Kidney tubule cell (primary cell): ENCODE measurements around the gene HTR4.

Experiments used
- DNase-seq: peaks from one replicate; pipeline ENCODE4 v3.0.0-alpha.2; 2018; ENCODE audit warnings: low spot score

HTR4 gene

DNA sequence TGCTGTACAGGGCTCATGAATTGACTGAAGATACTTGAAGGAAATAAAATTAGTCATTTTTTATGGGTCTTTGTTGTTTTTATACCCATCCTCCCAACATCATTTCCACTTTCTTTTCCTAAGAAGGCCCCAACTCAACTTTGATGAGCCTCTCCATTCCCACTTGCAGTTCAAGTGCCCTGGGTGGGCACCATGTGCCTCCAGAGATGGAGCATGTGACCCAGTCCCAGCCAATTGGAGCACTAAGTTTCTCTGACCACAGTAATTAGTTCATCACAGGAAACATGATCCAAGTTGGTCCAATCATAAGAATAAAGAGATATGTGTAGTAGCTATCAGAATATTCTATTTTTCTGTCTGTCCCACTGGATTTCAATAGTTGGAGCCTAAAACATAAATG is 46.9 kb downstream of the HTR4 start:
- DNase-seq = no peak

DNA sequence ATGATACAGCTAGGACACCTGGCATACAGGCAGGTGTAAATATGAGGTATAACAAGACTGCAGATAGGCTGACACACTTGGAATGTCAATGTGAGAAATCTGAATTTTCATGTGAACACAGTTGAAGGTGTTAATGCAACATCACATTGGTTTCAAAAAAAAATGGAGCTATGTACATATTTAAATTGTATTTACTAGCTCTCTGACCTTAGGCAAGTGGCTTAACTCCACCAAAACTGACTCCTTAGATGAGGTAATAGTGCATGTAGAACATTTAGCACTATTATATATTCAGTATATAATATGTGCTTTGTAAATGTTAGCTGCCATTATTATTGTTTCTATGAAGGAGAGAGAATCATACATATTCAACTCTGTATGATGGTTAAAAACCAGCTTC is 48.0 kb downstream of the HTR4 start:
- no peak for DNase-seq

DNA sequence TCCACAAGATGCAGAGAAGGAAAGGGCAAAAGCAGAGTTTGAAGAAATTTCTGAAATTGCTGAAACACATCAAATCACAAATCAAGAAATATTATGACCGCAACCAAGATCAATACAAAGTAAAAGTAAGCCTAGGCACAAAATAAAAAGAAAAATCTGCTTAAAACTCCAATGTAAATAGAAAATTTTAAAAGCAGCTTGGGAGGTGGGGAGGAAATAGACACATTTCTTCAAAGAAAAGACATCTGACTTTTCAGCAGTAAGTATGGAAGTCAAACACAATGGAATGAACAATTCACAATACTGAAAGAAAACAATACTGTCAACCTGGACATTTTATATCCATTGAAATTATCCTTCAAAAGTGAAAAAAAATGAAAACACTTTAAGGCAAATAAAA is 55.1 kb downstream of the HTR4 start:
- DNase-seq = no peak

DNA sequence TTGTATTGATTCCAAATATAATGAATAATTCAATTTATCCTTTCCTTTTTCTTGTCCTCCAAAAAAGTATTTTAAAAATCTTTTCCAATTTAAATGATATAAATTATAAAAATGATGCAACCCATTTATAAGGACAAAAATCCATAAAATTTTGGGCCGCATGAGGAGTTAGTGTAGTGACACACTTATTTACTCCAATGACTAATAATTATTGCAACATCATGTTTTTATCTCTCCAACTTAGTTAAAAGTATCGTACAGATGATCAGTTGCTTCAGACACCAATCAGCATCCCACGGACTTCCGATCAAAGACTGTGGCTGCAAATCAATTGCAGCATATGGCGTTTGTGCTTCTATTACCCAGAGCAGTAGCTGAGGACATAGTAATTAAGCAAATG is 58.6 kb downstream of the HTR4 start:
- DNase-seq = no peak

DNA sequence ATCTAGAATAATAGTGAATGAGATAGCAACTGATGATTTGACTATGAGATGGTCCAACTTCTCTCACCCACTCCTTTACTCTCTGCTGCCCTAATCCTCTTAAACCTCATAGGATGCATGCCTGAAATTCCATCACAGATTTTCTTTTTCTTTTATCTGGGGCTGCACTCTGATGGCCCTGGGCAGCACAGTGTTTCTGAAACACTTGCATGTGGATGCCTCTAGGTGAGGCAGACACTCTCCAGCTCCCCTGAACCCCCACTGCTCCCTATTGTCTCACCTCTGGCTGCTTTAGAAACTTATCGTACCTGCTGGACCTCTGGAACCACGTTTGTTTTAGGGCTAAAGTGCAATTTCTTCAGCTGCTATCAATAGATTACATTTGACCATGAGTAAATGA is 67.5 kb downstream of the HTR4 start:
- no peak for DNase-seq

DNA sequence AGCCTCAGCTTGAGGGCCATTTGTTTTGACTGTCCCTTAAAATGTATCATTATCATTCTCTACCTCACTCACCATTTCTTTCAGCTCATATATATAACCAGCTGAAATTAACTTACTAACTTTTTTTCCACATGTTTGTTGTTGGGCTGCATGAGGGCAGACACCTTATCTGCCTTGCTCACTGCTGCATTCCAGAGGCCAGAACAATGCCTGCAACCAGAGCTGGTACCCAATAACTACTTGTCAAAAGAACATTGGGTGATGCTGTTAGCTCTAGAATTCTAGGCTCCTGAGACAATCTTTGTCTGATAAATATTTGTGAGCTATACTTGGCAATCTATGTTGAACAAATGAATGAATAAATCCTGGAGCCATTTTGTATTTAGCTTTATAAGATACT is 68.3 kb downstream of the HTR4 start:
- DNase-seq = no peak

DNA sequence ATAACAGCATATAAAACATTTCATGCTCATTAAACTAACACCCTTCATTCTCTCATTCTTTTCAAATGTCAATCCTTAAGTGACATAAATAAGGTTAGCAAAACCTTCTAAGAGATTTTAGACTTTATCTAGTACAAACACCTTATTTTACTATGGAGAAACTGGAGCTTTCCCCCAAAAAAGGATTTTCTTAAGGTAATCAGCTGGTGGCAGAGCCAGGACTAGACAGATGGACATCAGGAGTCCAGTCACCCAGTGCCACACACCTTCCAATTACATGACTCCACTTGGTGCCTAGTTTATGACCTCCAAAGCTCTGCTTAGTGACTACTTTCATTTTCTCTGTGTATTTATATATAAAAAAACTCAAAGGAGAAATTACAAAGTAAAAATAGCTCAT is 70.2 kb downstream of the HTR4 start:
- no peak for DNase-seq

DNA sequence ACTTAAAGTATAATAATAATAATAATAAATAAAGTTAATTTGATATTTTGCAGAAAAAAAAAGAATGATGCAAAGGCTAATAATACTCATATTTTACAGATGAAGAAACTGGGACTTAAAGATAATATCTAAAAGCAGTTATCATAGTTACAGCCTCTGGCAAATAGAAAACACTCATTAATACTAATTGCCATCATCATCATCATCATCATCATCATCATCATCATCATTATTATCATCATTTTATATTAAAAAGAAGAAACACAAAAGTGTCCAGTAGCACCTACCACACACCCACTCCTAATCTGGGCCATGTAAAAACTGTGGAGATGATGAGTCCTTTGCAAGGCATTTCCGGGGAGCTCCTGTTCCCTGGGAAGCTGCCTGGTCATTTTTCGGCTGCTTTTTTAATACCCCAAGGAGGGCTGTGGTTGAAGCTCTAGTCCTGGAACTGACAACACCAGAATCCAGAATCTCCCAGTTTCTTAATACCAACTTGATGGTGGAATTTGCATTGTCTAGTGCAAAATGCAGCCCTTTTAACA is 70.8 kb downstream of the HTR4 start:
- no peak for DNase-seq

DNA sequence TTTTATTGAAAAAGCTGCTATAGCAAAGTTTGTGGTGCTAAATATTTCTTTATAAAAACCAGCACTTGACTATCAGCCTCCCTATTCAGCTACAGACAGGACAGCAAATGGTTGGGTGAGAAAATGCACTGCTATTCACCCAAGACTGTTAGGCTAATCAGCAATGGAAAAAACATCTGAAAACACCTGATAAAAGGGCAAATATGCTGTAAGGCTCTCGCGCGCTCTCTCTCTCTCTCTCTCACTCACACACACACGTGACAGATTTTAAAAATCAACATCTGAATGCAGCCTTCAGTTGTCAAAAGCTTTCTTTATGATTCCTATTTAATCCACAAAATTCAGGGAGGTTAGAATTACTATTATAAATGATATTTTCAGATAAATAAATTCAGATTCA is 80.2 kb downstream of the HTR4 start:
- no peak for DNase-seq

DNA sequence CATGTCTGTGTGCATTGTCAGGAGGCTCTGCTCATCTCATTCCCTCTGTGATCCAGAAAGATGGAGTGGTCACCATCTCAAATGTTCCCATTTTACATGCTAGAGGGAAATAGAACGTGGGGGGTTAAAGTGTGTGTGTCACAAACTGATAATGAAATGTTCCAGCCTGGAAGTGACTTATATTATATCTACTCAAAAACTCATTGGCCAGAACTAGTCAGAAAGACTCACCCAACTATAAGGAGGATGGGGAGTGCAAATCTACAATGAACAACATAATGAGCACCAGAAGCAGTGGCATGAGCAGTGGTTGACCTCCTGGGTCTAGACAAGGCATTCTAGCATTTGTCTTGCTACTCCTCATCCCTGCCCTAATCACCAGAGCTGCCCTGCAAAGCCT is 81.0 kb downstream of the HTR4 start:
- DNase-seq = no peak

DNA sequence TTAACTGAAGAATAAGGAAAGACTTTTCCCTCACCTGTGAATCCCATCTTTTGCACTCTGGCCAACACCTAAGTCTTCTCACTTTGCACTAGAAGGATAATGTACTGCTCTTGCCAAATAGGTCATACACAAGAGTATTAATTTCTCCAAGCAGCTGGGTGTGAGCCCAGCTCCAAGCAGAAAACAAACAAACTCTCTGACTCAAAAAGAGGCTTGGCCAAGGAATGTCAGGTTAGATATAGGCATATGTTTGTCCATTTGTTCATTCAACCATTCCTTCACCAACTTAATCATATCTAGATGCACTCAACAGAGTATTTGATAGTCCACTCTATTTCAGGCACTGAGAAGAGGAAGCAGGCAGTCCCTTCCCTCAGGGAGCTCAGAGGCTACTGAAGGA is 84.4 kb downstream of the HTR4 start:
- DNase-seq = no peak

DNA sequence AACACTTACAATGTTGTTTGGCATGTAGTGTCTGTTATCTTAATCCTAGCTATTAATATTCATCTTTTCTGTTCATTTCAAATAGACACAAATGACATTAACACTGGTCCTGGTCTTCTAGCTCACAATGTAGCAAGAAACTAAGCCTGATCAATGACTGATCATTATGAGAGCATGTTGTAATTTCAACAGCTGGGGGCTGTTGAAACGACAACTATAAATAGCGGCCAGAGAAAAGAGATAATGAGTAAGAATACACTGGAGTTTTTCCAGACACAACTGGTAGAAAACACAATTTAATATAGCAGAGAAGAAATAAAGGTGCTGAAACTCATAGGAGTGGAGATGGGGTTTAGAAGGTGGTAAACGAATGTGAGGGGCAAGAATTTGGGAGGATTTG is 89.2 kb downstream of the HTR4 start:
- no peak for DNase-seq

DNA sequence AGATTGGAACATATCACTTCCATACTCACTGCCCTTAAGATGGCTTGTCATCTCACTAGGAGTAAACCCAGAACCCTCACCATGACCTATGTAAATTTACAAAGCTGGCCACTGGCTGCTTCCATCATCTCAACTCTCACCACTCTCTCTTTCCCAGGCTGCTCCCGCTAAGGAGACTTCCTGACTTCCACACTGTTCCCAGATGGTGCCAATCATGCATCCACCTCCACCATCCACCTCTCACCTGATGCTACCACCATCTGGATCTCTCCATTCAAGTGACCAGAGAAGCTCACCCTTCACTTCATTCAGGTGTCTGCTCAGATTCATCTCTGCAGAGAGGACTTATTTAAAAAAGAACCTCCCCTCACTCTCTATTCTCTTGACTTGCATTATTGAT is 91.3 kb downstream of the HTR4 start:
- no peak for DNase-seq

DNA sequence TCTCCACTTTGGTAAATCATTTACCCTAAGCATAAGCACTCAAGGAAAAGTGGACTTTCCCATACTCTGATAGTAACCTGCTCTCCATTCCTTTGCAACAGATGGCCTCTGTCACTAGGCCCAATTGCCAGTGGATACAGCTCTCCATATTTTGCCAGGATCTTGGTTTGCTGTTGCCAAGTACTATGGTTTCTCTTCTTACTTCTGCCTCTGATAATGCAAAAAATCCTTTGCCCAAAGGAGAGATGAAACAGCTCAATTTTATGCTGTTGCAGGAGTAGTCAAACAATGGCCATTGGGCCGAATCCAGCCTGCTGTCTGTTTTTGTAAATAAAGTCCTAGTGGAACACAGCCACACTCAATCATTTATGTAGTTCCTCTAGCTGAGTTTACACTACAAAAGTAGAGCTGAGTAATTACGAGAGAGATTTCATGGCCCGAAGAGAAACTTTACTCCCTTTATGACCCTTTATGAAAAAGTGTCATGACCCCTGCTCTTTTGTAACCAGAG is 92.5 kb downstream of the HTR4 start:
- DNase-seq = peak; percentile 9

DNA sequence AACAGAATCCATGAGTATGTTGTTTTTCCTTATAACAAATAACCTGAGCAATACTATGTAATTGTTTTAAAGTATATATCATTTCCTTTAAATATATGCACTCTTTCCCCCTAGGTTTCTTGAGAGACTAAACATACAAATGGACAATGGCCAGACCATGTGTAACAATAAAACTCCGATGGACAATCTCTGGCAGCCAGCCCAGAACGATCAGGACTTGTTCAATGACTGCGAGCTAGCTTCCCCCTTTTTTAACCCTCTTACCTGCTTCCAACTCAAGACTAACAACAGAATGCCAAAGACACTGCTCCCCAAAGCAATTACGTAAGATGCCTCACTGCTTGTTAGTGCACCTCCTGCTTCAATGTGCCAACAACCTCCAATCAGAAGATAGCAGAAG is 94.9 kb downstream of the HTR4 start:
- no peak for DNase-seq

DNA sequence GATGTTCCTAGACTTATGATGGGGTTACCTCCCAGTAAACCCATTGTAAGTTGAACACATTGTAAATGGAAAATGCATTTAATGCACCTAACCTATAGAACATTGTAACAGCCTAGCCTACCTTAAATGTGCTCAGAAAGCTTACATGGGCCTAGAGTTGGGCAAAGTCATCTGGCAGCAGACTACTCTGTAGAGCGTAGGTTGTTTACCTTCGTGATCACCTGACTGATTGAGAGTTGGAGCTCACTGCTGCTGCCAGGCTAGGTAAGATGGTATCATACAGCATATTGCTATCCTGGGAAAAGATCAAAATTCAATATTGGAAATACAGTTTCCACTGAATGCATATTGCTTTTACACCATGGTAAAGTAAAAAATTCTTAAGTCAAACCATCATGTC is 95.4 kb downstream of the HTR4 start:
- no peak for DNase-seq

DNA sequence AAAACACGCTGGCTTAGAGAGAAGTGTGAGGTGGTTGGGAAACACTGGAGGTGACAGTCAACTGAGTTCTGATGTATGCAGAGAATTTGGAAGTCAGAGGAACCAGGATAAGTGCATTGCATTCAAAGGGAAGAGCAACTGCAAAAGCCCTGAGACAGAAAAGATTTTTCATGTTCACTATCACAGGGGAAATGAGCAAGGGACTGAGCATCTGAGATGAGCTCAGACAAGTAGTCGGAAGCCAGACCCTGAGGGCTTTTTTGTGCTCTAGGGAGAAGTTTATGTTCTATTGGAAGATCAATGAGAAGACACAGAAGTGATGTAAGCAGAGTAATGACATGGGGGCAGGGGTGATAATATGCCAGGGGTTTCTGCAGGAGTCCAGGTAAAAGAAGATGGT is 97.5 kb downstream of the HTR4 start:
- DNase-seq = no peak

DNA sequence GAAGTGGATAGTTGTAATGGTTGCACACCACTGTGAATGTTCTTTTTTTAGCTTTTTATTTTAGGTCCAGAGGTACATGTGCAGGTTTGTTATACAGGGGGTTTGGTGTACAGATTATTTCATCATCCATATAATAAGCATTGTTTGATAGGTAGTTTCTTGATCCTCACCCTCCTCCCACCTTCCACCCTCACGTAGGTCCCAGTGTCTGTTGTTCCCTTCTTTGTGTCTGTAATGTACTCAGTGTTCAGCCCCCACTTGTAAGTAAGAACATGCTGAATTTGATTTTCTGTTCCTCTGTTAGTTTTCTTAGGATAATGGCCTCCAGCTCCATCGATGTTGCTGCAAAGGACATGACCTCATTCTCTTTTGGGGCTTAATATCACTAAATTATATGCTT is 99.7 kb downstream of the HTR4 start:
- no peak for DNase-seq

DNA sequence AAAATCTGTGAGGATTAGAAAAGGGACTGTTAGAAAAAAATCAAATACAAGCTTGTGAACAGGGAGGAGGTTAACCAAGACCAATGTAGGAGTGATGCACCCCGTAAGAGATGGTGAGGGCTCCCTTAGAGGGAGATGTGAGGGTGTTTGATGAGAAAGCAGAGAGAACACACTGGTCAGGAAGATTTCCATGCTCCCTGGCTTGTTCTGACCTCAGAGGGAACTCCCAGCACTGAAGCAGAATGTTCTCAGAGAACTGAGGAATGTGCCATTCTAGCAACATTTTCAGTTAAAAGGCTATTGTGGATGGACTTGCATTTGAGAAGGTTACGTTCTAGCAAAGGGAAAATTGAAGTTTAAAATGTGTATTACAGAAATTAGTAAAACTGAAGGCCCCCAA is 110.6 kb downstream of the HTR4 start:
- no peak for DNase-seq

DNA sequence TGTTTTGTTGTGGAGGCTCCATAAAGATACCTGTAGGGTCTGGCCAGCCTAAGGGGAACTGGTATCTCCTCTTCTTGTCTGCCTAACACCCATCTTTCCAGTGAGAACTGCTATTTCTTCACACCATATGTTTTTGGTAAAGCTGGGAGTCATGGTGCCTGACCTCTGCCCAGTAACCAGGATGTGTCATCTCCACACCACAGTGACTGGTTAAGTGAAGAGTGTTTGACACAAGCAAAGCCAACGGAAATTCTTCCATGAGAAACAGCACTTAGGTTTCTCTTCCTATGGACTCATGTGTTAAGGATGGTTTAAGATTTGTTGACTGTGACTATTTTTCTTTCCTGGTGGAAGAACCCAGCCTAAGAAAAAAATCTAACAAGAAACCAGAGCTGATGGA is 111.5 kb downstream of the HTR4 start:
- no peak for DNase-seq

DNA sequence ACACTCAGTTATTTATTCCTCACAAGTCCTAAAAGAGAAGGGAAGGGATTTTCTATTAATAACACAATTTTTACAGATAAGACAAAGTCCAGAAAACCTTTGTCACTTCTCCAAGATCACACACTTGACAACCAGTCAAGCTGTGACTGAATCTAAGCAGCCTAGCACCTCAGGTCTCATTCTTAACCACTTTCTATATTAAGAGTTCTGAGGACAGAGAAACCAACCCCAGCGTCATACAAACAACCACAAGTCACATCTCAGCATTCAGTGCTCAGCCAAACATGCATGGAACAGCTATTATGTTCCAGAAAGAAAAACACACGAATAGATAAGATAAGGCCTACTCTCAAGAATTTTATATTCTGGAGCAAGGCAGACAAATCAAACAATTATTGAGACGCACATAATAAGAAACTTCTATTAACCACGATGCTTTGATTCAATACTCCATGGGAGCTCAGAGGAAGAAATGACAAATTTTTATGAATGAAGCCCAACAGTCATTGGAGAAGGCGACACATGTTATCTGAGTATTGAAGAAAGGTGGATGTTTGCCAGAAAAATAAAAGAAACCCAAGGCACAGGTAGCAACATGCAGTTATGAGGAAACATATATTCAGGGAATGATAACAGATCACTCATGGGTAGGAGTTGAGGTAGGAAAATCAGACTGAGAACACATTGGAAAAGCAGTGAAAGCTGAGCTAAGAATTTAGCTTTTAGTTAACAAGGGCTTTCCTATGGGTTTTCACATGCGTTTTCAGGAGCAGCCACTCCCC is 113.1 kb downstream of the HTR4 start:
- DNase-seq = no peak

DNA sequence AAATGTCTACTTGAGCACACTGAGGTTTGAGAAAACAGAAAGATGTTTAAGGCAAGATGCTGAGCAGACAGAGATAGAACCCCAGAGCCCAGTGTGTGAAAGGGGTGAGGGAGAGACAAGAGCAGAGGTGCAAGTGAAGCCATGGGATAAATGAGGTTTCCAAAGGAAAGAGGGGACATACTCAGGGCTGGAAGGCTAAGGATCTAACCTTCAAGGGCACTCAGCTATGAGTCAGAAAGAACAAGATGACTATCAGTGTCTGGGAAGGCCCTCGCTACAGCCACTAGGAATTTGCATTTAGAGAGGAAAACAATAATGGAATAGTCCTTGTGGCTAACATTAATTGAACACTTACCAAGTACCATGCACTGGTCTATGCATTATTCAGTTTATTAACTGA is 113.7 kb downstream of the HTR4 start:
- DNase-seq = no peak

DNA sequence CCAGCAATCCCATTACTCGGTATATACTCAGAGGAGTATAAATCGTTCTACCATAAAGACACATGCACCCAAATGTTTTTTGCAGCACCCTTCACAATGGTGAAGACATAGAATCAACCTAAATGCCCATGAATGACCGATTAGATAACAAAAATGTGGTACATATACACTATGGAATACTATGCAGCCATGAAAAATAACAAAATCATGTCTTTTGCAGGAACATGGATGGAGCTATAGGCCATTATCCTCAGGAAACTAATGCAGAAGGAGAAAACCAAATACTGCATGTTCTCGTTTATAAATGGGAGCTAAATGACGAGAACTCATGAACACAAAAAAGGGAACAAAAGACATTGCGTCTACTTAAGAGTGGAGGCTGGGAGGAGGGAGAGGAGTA is 114.5 kb downstream of the HTR4 start:
- DNase-seq = no peak

DNA sequence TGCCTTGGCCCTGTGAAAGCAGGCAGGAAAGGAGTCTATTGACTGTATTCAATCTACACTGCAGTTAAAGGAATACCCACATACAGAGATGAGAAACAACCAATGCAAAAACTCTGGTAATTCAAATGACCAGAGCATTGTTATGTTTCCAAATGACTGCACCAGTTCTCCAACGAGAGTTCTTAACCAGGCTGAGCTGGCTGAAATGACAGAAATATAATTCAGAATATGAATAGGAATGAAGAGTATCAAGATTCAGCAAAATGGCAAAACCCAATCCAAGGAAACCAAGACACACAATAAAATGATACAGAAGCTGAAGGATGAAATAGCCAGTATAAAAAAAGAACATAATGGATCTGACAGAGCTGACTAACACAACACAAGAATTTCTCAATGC is 119.1 kb downstream of the HTR4 start:
- DNase-seq = no peak
